ENCODE data around the gene NFILZ. TPM values are rescaled to one million over a fixed set of nuclear protein-coding genes. Genes with fewer than 3 reads are reported as not detected.

NFILZ gene
- not detected in 2 replicates for total RNA-seq (2014; rRNA removed; shearing (Covaris generic))

DNA sequence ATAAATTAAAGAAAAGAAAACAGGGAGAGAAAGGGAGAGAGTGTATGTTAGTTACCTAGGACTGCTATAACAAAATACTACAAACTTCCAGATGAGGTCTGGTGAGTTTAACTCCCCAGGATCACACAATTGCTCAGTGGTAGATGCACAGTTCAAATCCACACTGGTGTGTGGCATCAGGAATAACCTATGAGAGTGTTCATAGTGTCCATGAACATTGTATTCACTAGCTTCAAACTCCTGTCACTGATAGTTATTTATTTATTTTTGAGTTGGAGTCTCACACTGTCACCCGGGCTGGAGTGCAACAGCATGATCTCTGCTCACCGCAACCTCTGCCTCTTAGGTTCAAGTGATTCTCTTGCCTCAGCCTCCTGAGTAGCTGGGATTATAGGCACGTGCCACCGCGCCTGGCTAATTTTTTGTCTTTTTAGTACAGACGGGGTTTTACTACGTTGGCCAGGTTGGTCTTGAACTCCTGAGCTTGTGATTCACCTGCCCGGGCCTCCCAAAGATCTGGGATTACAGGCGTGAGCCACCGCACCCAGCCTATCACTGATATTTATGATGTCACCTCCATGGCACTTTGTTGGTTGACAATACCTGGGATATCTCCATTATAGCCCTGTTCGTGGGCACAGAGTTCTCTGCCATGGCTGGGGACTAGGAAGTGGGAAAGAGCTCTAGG, at the start of gene NFILZ:
Gene NFILZ (plus strand): TSS at position 638 of the 688 bp plus-strand sequence. CDS start 46,133 bp downstream, outside the sequence.
- peaks cover 31% of the 10 kb centered on the region for H3K4me1 ChIP-seq (replicated peaks)
- H3K27me3 ChIP-seq (replicated peaks), result no peaks in the 10 kb centered on the region
- no peak for DNase-seq (ENCODE audit: low read depth in 1 of 2, low spot score in 2 of 2)
- H3K27ac ChIP-seq, result peak within 1 kb of the TSS; percentile 72
- H3K36me3 ChIP-seq, result no peaks in the 10 kb centered on the region
- no peak within 1 kb of the TSS for H3K4me3 ChIP-seq
- peaks cover 3% of the 10 kb centered on the region; the same call in 1 of the 2 replicates for H3K9me3 ChIP-seq (replicated peaks)

DNA sequence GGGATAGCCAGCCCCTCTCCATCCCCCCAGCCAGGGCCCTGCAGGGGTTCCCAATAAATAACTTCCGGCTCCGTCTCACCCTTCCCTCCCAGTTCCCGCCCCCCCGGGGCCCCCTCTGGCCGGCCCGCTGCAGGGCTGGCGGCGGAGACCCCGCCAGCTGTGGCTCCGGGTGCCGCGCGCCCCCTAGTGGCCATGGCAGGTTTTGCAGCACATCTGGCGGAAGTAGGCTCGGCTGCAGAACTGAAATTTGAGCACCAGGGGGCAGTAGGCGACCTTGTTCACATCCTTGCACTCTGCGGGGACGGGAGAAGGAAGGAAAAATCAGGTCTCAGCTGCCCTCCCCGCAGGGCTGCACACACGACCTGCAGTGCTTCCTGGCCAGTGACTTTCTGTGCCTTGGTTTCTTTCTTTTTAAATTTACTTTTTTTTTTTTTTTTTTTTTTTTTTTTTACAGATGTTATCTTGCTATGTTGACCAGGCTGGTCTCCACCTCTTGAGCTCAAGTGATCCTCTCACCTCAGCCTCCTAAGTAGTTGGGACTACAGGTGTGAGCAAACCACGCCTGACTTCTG, 49.6 kb upstream of the NFILZ start:
- Histone ChIP-seq H3K36me3 (no peaks in the 10 kb centered on the region), H3K4me1 (replicated peaks) (peaks cover 25% of the 10 kb centered on the region), H3K9me3 (replicated peaks) (no peaks in the 10 kb centered on the region), H3K27ac (no peak overlapping the region), H3K4me3 (no peak overlapping the region), H3K27me3 (replicated peaks) (no peaks in the 10 kb centered on the region)
- DNase-seq (ENCODE audit: low read depth in 1 of 2, low spot score in 2 of 2), result peak; percentile 87

DNA sequence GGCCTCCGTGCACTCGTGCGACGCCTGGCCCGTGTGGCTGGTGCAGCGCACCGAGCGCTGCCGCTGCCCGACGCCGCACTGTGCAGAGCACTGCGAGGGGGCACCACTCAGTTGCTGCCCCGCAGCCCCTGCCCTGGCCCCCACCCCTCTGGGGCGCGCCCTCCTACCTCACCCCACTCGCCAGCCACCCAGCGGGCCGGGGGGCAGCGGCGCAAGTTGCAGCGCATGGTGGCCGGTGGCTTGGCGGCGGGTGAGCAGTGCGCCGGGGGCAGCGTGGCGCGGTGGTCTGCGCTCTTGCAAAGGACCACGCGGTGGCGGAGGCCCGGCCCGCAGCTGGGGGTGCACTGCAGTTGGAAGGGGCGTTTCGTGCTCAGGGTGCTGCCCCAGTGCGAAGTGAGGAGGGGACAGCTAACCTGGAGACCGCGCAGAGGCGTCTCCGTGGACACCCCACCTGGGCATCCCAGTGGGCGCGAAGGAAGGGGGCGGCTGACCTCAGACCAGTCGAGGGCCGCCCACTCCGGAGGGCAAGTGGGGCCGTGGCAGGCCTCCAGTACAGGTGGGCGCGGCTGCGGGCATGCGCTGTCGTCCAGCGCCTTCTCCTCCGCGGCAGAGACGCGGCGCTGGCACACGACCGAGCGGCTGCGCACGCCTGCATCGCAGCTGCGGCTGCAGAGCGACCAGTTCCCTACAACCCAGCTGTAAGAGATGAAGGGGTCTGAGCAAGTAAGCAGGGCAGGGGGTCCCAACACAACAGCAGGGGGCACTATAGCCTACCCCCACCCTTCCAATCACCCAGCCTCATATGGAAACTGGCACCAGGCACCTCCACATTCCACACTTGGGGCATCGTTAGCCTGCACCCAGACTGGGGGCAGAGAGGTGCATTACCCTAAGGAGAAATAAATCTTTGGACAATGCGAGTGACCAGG, 45.2 kb upstream of the NFILZ start:
- no peaks in the 10 kb centered on the region for H3K27me3 ChIP-seq (replicated peaks)
- H3K4me1 ChIP-seq (replicated peaks), result peaks cover 15% of the 10 kb centered on the region
- H3K9me3 ChIP-seq (replicated peaks), result no peaks in the 10 kb centered on the region
- no peak overlapping the region for H3K4me3 ChIP-seq
- no peaks in the 10 kb centered on the region for H3K36me3 ChIP-seq
- DNase-seq (ENCODE audit: low read depth in 1 of 2, low spot score in 2 of 2), result no peak
- H3K27ac ChIP-seq, result no peak overlapping the region

GRCh38 chr19:8585894-8586750, 44.3 kb upstream of the NFILZ start:
- peak in 1 of 2 experiments; percentile 64 for DNase-seq (ENCODE audit: low read depth in 1 of 2, low spot score in 2 of 2)
- H3K27me3 ChIP-seq (replicated peaks), result no peaks in the 10 kb centered on the region
- H3K36me3 ChIP-seq, result no peaks in the 10 kb centered on the region
- H3K4me3 ChIP-seq, result no peak overlapping the region
- no peak overlapping the region for H3K27ac ChIP-seq
- no peaks in the 10 kb centered on the region for H3K9me3 ChIP-seq (replicated peaks)
- H3K4me1 ChIP-seq (replicated peaks), result peaks cover 10% of the 10 kb centered on the region

GRCh38 chr19:8589177-8589714, 41.2 kb upstream of the NFILZ start:
- no peaks in the 10 kb centered on the region for H3K36me3 ChIP-seq
- peaks cover 5% of the 10 kb centered on the region for H3K9me3 ChIP-seq (replicated peaks)
- H3K27me3 ChIP-seq (replicated peaks), result peaks cover 2% of the 10 kb centered on the region; the same call in 1 of the 2 replicates
- no peak for DNase-seq (ENCODE audit: low read depth in 1 of 2, low spot score in 2 of 2)
- H3K27ac ChIP-seq, result no peak overlapping the region
- no peak overlapping the region for H3K4me3 ChIP-seq
- H3K4me1 ChIP-seq (replicated peaks), result peaks cover 15% of the 10 kb centered on the region

DNA sequence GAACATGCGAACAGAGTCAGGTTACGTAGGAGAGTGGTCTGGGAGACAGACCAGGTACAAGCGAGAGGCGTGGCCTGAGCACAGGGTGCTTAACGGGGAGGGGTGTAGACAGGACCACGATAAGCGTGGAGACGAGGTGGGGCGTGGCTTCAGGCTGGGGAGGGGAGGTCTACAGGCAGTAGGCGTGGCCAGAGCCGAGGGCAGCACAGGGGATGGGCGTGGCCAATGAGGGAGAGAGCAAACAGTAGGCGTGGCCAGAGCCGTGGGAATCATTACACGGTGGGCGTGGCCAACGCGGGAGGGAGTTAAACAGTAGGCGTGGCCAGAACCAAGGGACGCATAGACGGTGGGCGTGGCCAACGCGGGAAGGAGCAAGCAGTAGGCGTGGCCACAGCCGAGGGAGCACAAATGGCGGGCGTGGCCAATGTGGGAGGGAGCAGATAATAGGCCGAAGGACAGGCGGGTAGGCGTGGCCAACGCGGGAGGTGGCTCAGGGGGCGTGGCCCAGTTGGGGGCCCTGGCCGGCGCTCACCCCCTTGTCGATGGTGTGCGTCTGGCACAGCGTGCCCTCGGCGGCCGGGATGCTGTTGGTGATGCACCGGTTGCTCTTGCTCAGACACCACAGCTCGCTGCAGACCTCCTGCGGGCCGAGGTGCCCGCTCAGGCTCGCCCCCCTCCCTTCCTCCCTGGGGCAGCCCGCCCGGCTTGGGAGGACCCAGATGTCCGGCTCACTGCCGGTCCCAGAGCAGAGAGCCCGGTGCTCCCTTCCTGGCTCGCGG, 38.0 kb upstream of the NFILZ start:
- Histone ChIP-seq H3K4me3 (peak overlapping the region; percentile 18), H3K27me3 (replicated peaks) (peaks cover 2% of the 10 kb centered on the region; the same call in 1 of the 2 replicates), H3K9me3 (replicated peaks) (peaks cover 5% of the 10 kb centered on the region), H3K36me3 (no peaks in the 10 kb centered on the region), H3K27ac (no peak overlapping the region), H3K4me1 (replicated peaks) (peaks cover 15% of the 10 kb centered on the region)
- DNase-seq (ENCODE audit: low read depth in 1 of 2, low spot score in 2 of 2), result peak; percentile 92 to 94

- no peak for DNase-seq (ENCODE audit: low read depth in 1 of 2, low spot score in 2 of 2)
- no peak overlapping the region for H3K4me3 ChIP-seq
- H3K9me3 ChIP-seq (replicated peaks), result peaks cover 5% of the 10 kb centered on the region
- no peak overlapping the region for H3K27ac ChIP-seq
- H3K27me3 ChIP-seq (replicated peaks), result peaks cover 2% of the 10 kb centered on the region; the same call in 1 of the 2 replicates
- H3K4me1 ChIP-seq (replicated peaks), result peaks cover 15% of the 10 kb centered on the region
- no peaks in the 10 kb centered on the region for H3K36me3 ChIP-seq
Observed at GRCh38 chr19:8593931-8594330, 36.5 kb upstream of the NFILZ start.

DNA sequence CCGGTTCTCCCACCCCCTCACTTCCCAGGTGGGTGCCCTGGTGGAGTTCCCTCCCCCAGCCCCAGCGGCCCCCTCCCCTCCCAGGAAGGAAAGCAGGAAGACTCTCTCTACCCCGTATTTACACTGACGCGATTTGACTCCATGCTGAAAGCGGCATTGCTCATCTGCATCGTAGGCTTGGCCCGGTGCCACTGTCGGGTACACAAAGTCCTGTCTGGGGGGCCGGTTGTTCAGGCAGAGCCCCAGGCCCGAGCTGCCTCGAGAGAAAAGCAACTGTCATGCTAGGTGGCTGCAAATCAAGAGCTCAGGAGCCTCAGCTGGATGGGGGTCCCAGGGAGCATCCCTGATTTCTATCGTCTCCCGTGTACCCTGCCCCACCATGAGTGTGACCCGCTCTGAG, 34.8 kb upstream of the NFILZ start:
- no peak overlapping the region for H3K4me3 ChIP-seq
- peaks cover 2% of the 10 kb centered on the region; the same call in 1 of the 2 replicates for H3K27me3 ChIP-seq (replicated peaks)
- peaks cover 15% of the 10 kb centered on the region for H3K4me1 ChIP-seq (replicated peaks)
- H3K27ac ChIP-seq, result no peak overlapping the region
- peaks cover 5% of the 10 kb centered on the region for H3K9me3 ChIP-seq (replicated peaks)
- no peak for DNase-seq (ENCODE audit: low read depth in 1 of 2, low spot score in 2 of 2)
- H3K36me3 ChIP-seq, result no peaks in the 10 kb centered on the region

DNA sequence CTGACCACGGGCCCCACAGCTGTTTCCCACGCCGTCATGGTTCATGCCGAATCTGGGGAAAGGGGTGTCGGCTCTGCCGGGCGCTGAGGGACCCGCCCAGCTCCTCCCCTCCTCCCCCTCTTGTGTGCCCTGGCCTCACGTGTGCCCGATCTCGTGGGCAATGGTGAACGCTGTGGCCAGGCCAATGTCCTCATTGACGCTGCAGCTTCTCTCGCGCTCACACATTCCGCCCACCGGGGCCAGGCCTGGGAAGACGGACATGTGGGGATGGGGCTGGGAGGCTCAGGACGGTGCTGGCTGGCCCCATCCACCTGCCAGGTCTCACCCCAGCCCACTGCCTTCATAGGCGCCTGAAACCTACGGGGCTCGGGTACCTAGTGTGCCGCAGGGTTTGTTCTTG, 34.3 kb upstream of the NFILZ start:
- Histone ChIP-seq H3K27me3 (replicated peaks) (peaks cover 2% of the 10 kb centered on the region; the same call in 1 of the 2 replicates), H3K36me3 (no peaks in the 10 kb centered on the region), H3K4me1 (replicated peaks) (peaks cover 15% of the 10 kb centered on the region), H3K27ac (no peak overlapping the region), H3K4me3 (no peak overlapping the region), H3K9me3 (replicated peaks) (peaks cover 5% of the 10 kb centered on the region)
- DNase-seq (ENCODE audit: low read depth in 1 of 2, low spot score in 2 of 2), result no peak

GRCh38 chr19:8600064-8600463, 30.4 kb upstream of the NFILZ start:
- Histone ChIP-seq H3K9me3 (replicated peaks) (peaks cover 6% of the 10 kb centered on the region), H3K27me3 (replicated peaks) (no peaks in the 10 kb centered on the region), H3K36me3 (peaks cover 17% of the 10 kb centered on the region; the same call in 1 of the 2 replicates), H3K4me1 (replicated peaks) (no peaks in the 10 kb centered on the region), H3K4me3 (no peak overlapping the region), H3K27ac (no peak overlapping the region)
- DNase-seq (ENCODE audit: low read depth in 1 of 2, low spot score in 2 of 2), result no peak

GRCh38 chr19:8600816-8601215, 29.6 kb upstream of the NFILZ start:
- no peak for DNase-seq (ENCODE audit: low read depth in 1 of 2, low spot score in 2 of 2)
- no peaks in the 10 kb centered on the region for H3K4me1 ChIP-seq (replicated peaks)
- H3K9me3 ChIP-seq (replicated peaks), result peaks cover 6% of the 10 kb centered on the region
- no peaks in the 10 kb centered on the region for H3K27me3 ChIP-seq (replicated peaks)
- no peak overlapping the region for H3K27ac ChIP-seq
- no peak overlapping the region for H3K4me3 ChIP-seq
- peaks cover 18% of the 10 kb centered on the region; the same call in 1 of the 2 replicates for H3K36me3 ChIP-seq

DNA sequence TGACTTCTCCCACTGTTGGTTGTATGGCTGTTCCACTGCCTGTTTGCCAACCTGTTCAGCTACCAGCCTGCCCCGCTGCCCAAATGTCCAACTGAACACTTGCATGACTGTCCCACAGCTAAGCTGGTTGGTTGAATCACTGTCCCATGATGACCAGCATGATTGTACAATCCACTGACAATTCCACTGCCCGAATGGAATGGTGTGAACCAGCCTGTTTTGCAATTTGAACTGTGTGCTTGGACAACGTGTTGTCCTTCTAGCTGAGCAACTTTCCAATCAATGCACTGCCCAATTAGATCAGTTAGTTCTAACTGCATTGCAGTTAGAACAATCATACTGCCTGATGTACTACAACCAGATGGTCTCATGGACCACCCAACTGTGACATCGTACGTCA, 28.6 kb upstream of the NFILZ start:
- Histone ChIP-seq H3K36me3 (peaks cover 18% of the 10 kb centered on the region; the same call in 1 of the 2 replicates), H3K9me3 (replicated peaks) (peaks cover 6% of the 10 kb centered on the region), H3K27me3 (replicated peaks) (no peaks in the 10 kb centered on the region), H3K27ac (no peak overlapping the region), H3K4me3 (no peak overlapping the region), H3K4me1 (replicated peaks) (no peaks in the 10 kb centered on the region)
- DNase-seq (ENCODE audit: low read depth in 1 of 2, low spot score in 2 of 2), result no peak

Data from SJSA1 (cell line).